KMS-11 (cell line): ENCODE measurements around the gene PSTPIP2.
A peak's percentile ranks its signal among the peaks of the same experiment; 100 is the strongest.

Source experiments
- H2AFZ ChIP-seq: fragments of 200-600 bp; sonication (generic); 2 replicates; pipeline ENCODE4 v1.6.1; 2016; ENCODE audit warnings: antibody characterized with exemption, mixed run types, low read depth
- H3K27ac ChIP-seq: fragments of 200-600 bp; sonication (generic); 2 replicates; pipeline ENCODE4 v1.6.1; 2016; ENCODE audit warnings: mild to moderate bottlenecking, mixed run types
- H3K27me3 ChIP-seq: fragments of 200-600 bp; sonication (generic); 2 replicates; pipeline ENCODE4 v1.6.1; 2017; ENCODE audit warnings: mild to moderate bottlenecking, low read depth, mixed run types, moderate library complexity; ENCODE audit not compliant: insufficient read depth
- H3K36me3 ChIP-seq: fragments of 200-600 bp; sonication (generic); 2 replicates; pipeline ENCODE4 v1.6.1; 2017; ENCODE audit warnings: mild to moderate bottlenecking, mixed run types; ENCODE audit not compliant: insufficient read depth
- H3K4me1 ChIP-seq: fragments of 200-600 bp; sonication (generic); 2 replicates; pipeline ENCODE4 v1.6.1; 2016; ENCODE audit warnings: mild to moderate bottlenecking, low read depth, mixed run types; ENCODE audit not compliant: poor library complexity, severe bottlenecking
- H3K4me2 ChIP-seq: fragments of 200-600 bp; sonication (generic); 2 replicates; pipeline ENCODE4 v1.7.0; 2016; ENCODE audit warnings: mild to moderate bottlenecking, mixed run types
- H3K4me3 ChIP-seq: fragments of 200-600 bp; sonication (generic); IDR thresholded peaks from 2 replicates; pipeline ENCODE4 v1.6.1; 2017; ENCODE audit warnings: low read depth, low read length, mixed read lengths; ENCODE audit not compliant: insufficient read depth
- H3K79me2 ChIP-seq: fragments of 200-600 bp; sonication (generic); 2 replicates; pipeline ENCODE4 v1.6.1; 2016; ENCODE audit warnings: low read depth, mixed run types; ENCODE audit not compliant: insufficient read depth
- H3K9ac ChIP-seq: fragments of 200-600 bp; sonication (generic); 2 replicates; pipeline ENCODE4 v1.6.1; 2016; ENCODE audit warnings: mild to moderate bottlenecking, mixed run types
- H4K20me1 ChIP-seq: fragments of 200-600 bp; sonication (generic); 2 replicates; pipeline ENCODE4 v1.6.1; 2016; ENCODE audit warnings: mild to moderate bottlenecking, mixed run types; ENCODE audit not compliant: insufficient read depth
- TF ChIP-seq, protein P1 (sequence below): fragments of 200-600 bp; sonication (generic); conservative IDR thresholded peaks from 2 replicates; pipeline ENCODE4 v1.6.1; 2017; ENCODE audit warnings: low read depth, mild to moderate bottlenecking, antibody characterized with exemption, low read length, moderate library complexity, mixed read lengths

Gene PSTPIP2

GRCh38 chr18:46104128-46104911, 32.3 kb upstream of the PSTPIP2 start, which contains the start of gene HAUS1:
HAUS1 (plus strand) TSS chr18:46104385; CDS start chr18:46104412, 27 bp downstream.
- Histone ChIP-seq H3K9ac (peak within 1 kb of the TSS; percentile 63), H3K27me3 (no peaks in the 10 kb centered on the region), H3K4me2 (peak within 1 kb of the TSS; percentile 61), H4K20me1 (no peaks in the 10 kb centered on the region), H3K27ac (peak within 1 kb of the TSS; percentile 10; the same call in 1 of the 2 replicates), H3K36me3 (no peaks in the 10 kb centered on the region), H3K4me1 (peaks cover 15% of the 10 kb centered on the region), H3K4me3 (peak within 1 kb of the TSS; percentile 66), H3K79me2 (no peaks in the 10 kb centered on the region; the same call in 1 of the 2 replicates), H2AFZ (peak within 1 kb of the TSS; percentile 96)
- TF ChIP-seq, protein P1, sequence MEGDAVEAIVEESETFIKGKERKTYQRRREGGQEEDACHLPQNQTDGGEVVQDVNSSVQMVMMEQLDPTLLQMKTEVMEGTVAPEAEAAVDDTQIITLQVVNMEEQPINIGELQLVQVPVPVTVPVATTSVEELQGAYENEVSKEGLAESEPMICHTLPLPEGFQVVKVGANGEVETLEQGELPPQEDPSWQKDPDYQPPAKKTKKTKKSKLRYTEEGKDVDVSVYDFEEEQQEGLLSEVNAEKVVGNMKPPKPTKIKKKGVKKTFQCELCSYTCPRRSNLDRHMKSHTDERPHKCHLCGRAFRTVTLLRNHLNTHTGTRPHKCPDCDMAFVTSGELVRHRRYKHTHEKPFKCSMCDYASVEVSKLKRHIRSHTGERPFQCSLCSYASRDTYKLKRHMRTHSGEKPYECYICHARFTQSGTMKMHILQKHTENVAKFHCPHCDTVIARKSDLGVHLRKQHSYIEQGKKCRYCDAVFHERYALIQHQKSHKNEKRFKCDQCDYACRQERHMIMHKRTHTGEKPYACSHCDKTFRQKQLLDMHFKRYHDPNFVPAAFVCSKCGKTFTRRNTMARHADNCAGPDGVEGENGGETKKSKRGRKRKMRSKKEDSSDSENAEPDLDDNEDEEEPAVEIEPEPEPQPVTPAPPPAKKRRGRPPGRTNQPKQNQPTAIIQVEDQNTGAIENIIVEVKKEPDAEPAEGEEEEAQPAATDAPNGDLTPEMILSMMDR: no peak

GRCh38 chr18:46099463-46099862, 27.4 kb upstream of the PSTPIP2 start:
- Histone ChIP-seq H3K36me3 (peaks cover 2% of the 10 kb centered on the region; the same call in 1 of the 2 replicates), H3K4me2 (no peak overlapping the region), H2AFZ (no peak overlapping the region), H3K4me3 (no peak overlapping the region), H3K27me3 (no peaks in the 10 kb centered on the region), H3K27ac (no peak overlapping the region), H3K4me1 (peaks cover 35% of the 10 kb centered on the region), H3K79me2 (peaks cover 37% of the 10 kb centered on the region), H4K20me1 (peaks cover 20% of the 10 kb centered on the region), H3K9ac (no peak overlapping the region)
- TF ChIP-seq, protein P1: no peak

GRCh38 chr18:46098616-46098933, 26.5 kb upstream of the PSTPIP2 start:
- TF ChIP-seq, protein P1: no peak
- H3K9ac ChIP-seq: peak overlapping the region; percentile 95
- H3K4me1 ChIP-seq: peaks cover 39% of the 10 kb centered on the region
- H3K4me2 ChIP-seq: peak overlapping the region; percentile 56
- no peaks in the 10 kb centered on the region for H3K27me3 ChIP-seq
- H4K20me1 ChIP-seq: peaks cover 20% of the 10 kb centered on the region
- H3K4me3 ChIP-seq: no peak overlapping the region
- H2AFZ ChIP-seq: peak overlapping the region; percentile 84
- H3K79me2 ChIP-seq: peaks cover 46% of the 10 kb centered on the region
- H3K27ac ChIP-seq: peak overlapping the region; percentile 97
- H3K36me3 ChIP-seq: peaks cover 11% of the 10 kb centered on the region; the same call in 1 of the 2 replicates

DNA sequence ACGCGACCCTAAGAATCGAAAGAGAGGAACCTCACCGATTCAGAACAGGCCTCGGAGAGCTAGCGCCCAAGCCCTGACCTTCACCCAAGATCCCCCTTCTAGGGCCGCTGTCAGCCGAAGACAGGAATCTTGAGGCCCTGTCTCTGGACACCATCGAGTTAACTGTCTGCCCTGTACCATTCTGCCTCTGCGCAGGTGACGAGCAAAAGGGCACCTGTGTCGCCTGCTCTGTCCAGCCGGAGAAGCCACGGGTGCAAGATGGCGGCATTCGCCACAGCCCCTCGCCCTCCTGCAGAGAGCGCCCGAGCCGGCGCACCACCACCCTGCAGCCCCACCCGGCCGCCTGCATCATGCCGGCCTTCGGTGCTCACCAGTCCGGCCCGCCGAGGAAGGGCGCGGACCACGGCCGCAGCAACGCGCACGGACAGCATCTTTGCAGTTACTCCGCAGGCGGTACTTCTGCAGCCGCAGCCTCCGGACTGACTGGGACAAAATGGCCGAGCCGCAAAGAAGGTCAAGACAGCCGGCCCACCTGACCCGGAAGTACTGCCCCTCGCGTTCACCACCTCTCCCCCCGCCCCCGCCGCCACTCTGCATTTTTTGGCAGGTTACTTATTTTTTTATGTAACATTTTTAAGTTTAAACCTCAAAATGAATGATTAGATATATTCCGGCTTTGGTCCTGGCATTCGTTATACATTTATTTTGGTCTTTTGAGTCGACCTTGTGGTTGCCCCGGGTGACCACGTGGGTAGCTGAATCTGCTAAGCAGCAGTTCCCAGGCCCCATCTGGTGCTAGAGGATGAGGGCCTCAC, 25.9 kb upstream of the PSTPIP2 start, which contains the start of gene ATP5F1A:
Gene ATP5F1A (minus strand): TSS at position 496 of the 815 bp plus-strand sequence. CDS start 65 bp downstream, at position 431.
- peak within 1 kb of the TSS; percentile 84 for H2AFZ ChIP-seq
- peaks cover 17% of the 10 kb centered on the region; the same call in 1 of the 2 replicates for H3K36me3 ChIP-seq
- peaks cover 52% of the 10 kb centered on the region for H3K79me2 ChIP-seq
- no peaks in the 10 kb centered on the region for H3K27me3 ChIP-seq
- H3K4me1 ChIP-seq: peaks cover 43% of the 10 kb centered on the region
- TF ChIP-seq, protein P1: no peak
- H4K20me1 ChIP-seq: peaks cover 20% of the 10 kb centered on the region
- H3K4me2 ChIP-seq: peak within 1 kb of the TSS; percentile 56
- no peak within 1 kb of the TSS for H3K4me3 ChIP-seq
- H3K9ac ChIP-seq: peak within 1 kb of the TSS; percentile 95
- H3K27ac ChIP-seq: peak within 1 kb of the TSS; percentile 97
